ENCODE results near the gene GSG1L2.

Gene GSG1L2

GRCh38 chr17:9824797-9825338 is 3.0 kb upstream of the GSG1L2 start:
- DNase-seq (ENCODE audit: low spot score): no peak

- DNase-seq (ENCODE audit: low spot score): no peak
Measured at GRCh38 chr17:9824094-9824493, 2.2 kb upstream of the GSG1L2 start.

GRCh38 chr17:9820448-9820847 is 1.4 kb downstream of the GSG1L2 start:
- no peak for DNase-seq (ENCODE audit: low spot score)

- DNase-seq (ENCODE audit: low spot score): no peak
Measured at GRCh38 chr17:9818760-9819159, 3.1 kb downstream of the GSG1L2 start.

- DNase-seq (ENCODE audit: low spot score): no peak
Measured at GRCh38 chr17:9817086-9817485, 4.8 kb downstream of the GSG1L2 start.

- no peak for DNase-seq (ENCODE audit: low spot score)
Measured at GRCh38 chr17:9816472-9816871, 5.4 kb downstream of the GSG1L2 start.

- DNase-seq (ENCODE audit: low spot score): no peak
Measured at GRCh38 chr17:9814337-9814945, 7.4 kb downstream of the GSG1L2 start.

- no peak for DNase-seq (ENCODE audit: low spot score)
Measured at GRCh38 chr17:9813166-9813565, 8.7 kb downstream of the GSG1L2 start.

- no peak for DNase-seq (ENCODE audit: low spot score)
Measured at GRCh38 chr17:9811537-9811936, 10.3 kb downstream of the GSG1L2 start.

- DNase-seq (ENCODE audit: low spot score): no peak
Measured at GRCh38 chr17:9811086-9811485, 10.8 kb downstream of the GSG1L2 start.

- DNase-seq (ENCODE audit: low spot score): no peak
Measured at GRCh38 chr17:9810100-9810949, 11.6 kb downstream of the GSG1L2 start.

- DNase-seq (ENCODE audit: low spot score): no peak
Measured at GRCh38 chr17:9809409-9809808, 12.5 kb downstream of the GSG1L2 start.

GRCh38 chr17:9806699-9807098 is 15.2 kb downstream of the GSG1L2 start:
- DNase-seq (ENCODE audit: low spot score): no peak

GRCh38 chr17:9805769-9806168 is 16.1 kb downstream of the GSG1L2 start:
- no peak for DNase-seq (ENCODE audit: low spot score)

- no peak for DNase-seq (ENCODE audit: low spot score)
Measured at GRCh38 chr17:9802697-9803096, 19.2 kb downstream of the GSG1L2 start.

- no peak for DNase-seq (ENCODE audit: low spot score)
Measured at GRCh38 chr17:9802294-9802693, 19.6 kb downstream of the GSG1L2 start.

GRCh38 chr17:9801505-9801904 is 20.4 kb downstream of the GSG1L2 start:
- no peak for DNase-seq (ENCODE audit: low spot score)

GRCh38 chr17:9798724-9799123 is 23.2 kb downstream of the GSG1L2 start:
- DNase-seq (ENCODE audit: low spot score): no peak

GRCh38 chr17:9798008-9798407 is 23.9 kb downstream of the GSG1L2 start:
- no peak for DNase-seq (ENCODE audit: low spot score)

- no peak for DNase-seq (ENCODE audit: low spot score)
Measured at GRCh38 chr17:9792181-9792840, 29.6 kb downstream of the GSG1L2 start.

GRCh38 chr17:9790889-9791876 is 30.7 kb downstream of the GSG1L2 start, which contains the start of gene DHRS7C:
DHRS7C (minus strand) TSS chr17:9791592; CDS start chr17:9791284, 308 bp downstream.
- no peak for DNase-seq (ENCODE audit: low spot score)
